Cardiac muscle cell (in vitro differentiated cells and primary cell): Measurements from ENCODE around the gene SLC17A3. TPM values are rescaled to one million over a fixed set of nuclear protein-coding genes. Genes with fewer than 3 reads are reported as not detected.

ENCODE experiments used
- DNase-seq, 2 donors: peaks; one replicate each; pipeline versions ENCODE4 v3.0.0 to v3.0.0-alpha.2; 2010 to 2017; ENCODE audit warnings: low read depth in 1 of 2, low spot score in 1 of 2
- H3K27ac ChIP-seq: fragments of 200-600 bp; sonication (generic); 2 replicates; pipeline ENCODE4 v1.5.1; 2016
- H3K27me3 ChIP-seq: fragments of 200-600 bp; sonication (generic); 2 replicates; pipeline ENCODE4 v1.6.0; 2016; ENCODE audit warnings: control low read depth
- H3K36me3 ChIP-seq: fragments of 200-600 bp; sonication (generic); 2 replicates; pipeline ENCODE4 v1.5.1; 2016; ENCODE audit warnings: control low read depth
- H3K4me1 ChIP-seq: fragments of 200-600 bp; sonication (generic); 2 replicates; pipeline ENCODE4 v1.8.1; 2017; ENCODE audit warnings: low read depth, mild to moderate bottlenecking, mixed run types
- H3K4me3 ChIP-seq: fragments of 200-600 bp; sonication (generic); 2 replicates; pipeline ENCODE4 v1.5.1; 2016; ENCODE audit warnings: mild to moderate bottlenecking
- H3K9me3 ChIP-seq: fragments of 200-600 bp; sonication (generic); 2 replicates; pipeline ENCODE4 v1.5.1; 2017; ENCODE audit warnings: low read depth, mild to moderate bottlenecking, control low read depth
- CTCF ChIP-seq: IDR thresholded peaks from 2 replicates; pipeline ENCODE4 v1.5.1; 2012; ENCODE audit warnings: low read depth, mild to moderate bottlenecking, low read length
- polyA plus RNA-seq: library from polyadenylated mRNA; unstranded; fragments of >200 nt; fragmentation: Nextera tagmentation; extraction: Ambion mirVana; gene quantifications from 2 replicates; pipeline ENCODE4 v1.2.1, GENCODE V29; 2016
- total RNA-seq: library from RNA; depleted of rRNA; stranded (reverse); fragments of >200 nt; gene quantifications from 2 replicates; pipeline ENCODE4 v1.2.3, GENCODE V29; 2016

Gene SLC17A3
- total RNA-seq: not detected in 2 replicates
- polyA plus RNA-seq: not detected in 2 replicates

DNA sequence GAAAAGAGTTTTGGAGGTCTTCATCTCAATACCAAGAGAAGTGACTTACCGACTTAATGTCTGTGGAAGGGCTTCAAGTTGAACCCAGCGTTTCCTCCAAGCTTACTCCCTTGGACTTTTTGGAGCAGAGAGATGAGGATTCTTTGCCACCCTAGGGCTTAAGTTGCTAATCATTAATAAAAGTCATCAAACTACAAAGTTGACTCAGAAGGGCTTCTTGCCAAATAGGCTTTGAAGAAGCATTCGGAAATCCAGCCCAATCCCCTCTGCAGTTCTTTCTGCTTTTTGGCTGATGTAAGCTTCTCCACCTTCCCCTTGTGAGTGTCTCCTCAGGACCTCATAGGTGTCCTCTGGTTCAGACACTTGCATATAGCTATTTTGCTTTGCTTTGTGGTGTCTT lies at the start of gene SLC17A3:
TSS of gene SLC17A3 (minus strand) at position 126 of the 400 bp plus-strand sequence. CDS start 5,856 bp downstream, outside the sequence.
- H3K4me3 ChIP-seq: no peak within 1 kb of the TSS
- TF ChIP-seq CTCF: no peak
- H3K36me3 ChIP-seq: no peaks in the 10 kb centered on the region
- H3K27me3 ChIP-seq: peaks cover 20% of the 10 kb centered on the region
- no peak within 1 kb of the TSS for H3K27ac ChIP-seq
- DNase-seq: no peak
- H3K4me1 ChIP-seq: no peaks in the 10 kb centered on the region
- no peaks in the 10 kb centered on the region for H3K9me3 ChIP-seq

DNA sequence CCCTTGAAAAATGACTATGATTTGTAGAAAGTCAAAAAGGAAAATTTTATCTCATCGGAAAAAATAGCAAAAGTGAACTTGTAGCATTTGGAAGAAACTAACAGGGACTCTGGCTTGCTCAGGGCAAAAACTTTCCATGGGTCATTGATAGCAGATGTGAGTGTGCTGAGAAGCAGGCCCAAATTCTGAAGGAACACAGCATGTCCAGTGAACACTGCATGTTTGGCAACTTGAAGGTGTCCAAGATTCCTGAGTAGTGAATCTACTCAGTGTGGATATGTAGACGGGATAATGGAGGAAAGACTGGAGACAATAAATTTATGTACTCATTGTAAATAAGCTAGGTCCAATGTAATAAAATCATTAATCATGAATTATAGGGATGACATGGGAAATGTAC lies 48.3 kb upstream of the SLC17A3 start:
- Histone ChIP-seq H3K4me3 (no peak overlapping the region), H3K9me3 (no peaks in the 10 kb centered on the region), H3K4me1 (no peaks in the 10 kb centered on the region), H3K27me3 (no peaks in the 10 kb centered on the region), H3K36me3 (no peaks in the 10 kb centered on the region), H3K27ac (no peak overlapping the region)
- TF ChIP-seq CTCF: no peak
- DNase-seq: peak in 1 of 2 donors; percentile 52

DNA sequence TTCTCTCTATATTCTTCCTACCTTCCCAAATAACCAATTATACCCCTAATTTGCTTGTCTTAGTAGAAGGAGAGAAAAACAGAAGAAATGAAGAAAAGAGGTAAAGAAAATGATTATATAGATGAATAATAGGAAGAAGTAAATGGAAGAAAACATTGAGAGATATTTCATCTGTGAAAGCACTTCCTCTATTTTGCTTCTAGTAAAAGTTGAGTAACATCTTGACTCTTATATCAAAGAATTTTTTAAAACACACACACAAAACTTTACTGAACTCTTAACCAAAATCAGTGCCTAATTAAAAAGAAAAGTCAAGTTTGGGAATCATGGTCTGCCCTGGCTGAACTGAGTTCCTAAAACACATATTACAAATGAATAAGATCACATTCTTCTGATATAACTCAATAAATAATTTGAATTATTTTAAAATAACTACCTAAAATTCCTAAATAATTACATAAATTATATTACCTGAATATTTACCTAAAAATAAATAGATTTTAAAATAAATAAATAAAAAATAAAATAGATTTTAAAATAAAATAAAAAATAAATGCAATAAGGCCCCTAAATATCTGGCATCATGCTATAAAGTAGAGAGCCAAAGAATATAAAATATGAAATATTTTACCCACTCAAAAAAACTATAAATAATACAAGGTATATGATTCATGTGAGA lies 47.6 kb upstream of the SLC17A3 start:
- DNase-seq: no peak
- no peak for TF ChIP-seq CTCF
- no peaks in the 10 kb centered on the region for H3K36me3 ChIP-seq
- H3K27me3 ChIP-seq: no peaks in the 10 kb centered on the region
- H3K27ac ChIP-seq: no peak overlapping the region
- no peaks in the 10 kb centered on the region for H3K9me3 ChIP-seq
- H3K4me1 ChIP-seq: no peaks in the 10 kb centered on the region
- no peak overlapping the region for H3K4me3 ChIP-seq

DNA sequence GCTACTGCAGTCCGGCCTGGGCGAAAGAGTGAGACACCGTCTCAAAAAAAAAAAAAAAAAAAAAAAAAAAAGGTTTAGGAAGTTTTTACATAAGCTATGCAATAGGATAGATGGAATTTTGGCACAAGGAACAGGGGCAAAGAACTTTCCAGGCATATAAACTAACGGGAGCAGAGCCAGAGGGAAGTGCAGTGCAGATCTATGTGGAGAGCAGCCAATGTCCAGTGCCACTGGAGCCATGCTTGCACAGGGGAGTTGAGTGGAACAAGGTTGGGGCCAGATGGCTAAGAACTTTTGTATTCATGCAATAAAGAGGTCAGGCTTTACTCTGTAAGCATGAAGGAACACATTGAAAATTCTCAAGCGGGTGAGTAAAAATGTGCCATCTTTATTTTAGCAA lies 45.6 kb upstream of the SLC17A3 start:
- no peak for TF ChIP-seq CTCF
- Histone ChIP-seq H3K4me3 (no peak overlapping the region), H3K4me1 (no peaks in the 10 kb centered on the region), H3K36me3 (no peaks in the 10 kb centered on the region), H3K27me3 (no peaks in the 10 kb centered on the region), H3K27ac (no peak overlapping the region), H3K9me3 (no peaks in the 10 kb centered on the region)
- DNase-seq: no peak

DNA sequence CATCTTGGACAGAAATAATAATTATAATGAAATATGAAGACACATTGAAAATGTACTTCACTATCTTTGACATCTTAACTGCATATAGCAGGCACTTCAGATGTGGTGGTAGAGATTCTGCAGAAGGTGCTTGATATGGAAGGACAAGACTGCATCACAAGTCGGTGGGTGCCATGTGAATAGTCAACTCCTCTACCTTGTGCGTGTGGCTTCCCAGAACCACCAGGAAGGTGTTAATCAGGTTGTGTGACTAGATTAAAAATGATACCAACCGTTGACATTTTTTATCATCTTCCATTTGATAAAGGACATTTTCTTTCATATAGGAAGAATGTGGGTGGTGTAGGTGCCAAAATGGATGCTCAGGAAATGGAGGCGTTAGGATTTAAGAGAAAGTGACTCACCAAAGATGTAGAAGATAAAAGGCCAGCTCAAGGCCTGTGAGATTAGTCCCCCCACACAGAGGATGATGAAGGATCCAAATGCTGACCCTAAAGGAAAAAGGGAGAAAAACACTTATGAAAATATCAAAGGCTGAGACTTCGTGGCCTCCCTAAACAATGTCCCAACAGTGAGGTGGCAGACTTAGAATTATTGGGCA lies 44.1 kb upstream of the SLC17A3 start:
- Histone ChIP-seq H3K36me3 (no peaks in the 10 kb centered on the region), H3K27me3 (no peaks in the 10 kb centered on the region), H3K27ac (no peak overlapping the region), H3K9me3 (no peaks in the 10 kb centered on the region), H3K4me1 (no peaks in the 10 kb centered on the region), H3K4me3 (no peak overlapping the region)
- TF ChIP-seq CTCF: no peak
- no peak for DNase-seq
